H1 (cell line): ENCODE results near the gene MAOB. TPM values are rescaled to one million over a fixed set of nuclear protein-coding genes. Genes with fewer than 3 reads are reported as not detected.

ENCODE experiments used
- CTCF ChIA-PET: fragments of 300-600 bp; sonication (Branson Sonifier 250); formaldehyde crosslinking; loops from one replicate; lab custom pipeline; 2021; ENCODE audit not compliant: partially characterized antibody; lab: Charles Lee
- POLR2A ChIA-PET: fragments of 300-600 bp; sonication (Branson Sonifier 250); formaldehyde crosslinking; loops from one replicate; lab custom pipeline; 2021; ENCODE audit warnings: inconsistent platforms; ENCODE audit not compliant: partially characterized antibody; lab: Charles Lee
- DNase-seq, 2 experiments: peaks; one replicate each; pipeline versions ENCODE4 v3.0.0 to v3.0.0-alpha.2; 2010 to 2022; ENCODE audit warnings: low spot score in 2 of 2, low read depth in 1 of 2, mixed read lengths in 1 of 2
- FAIRE-seq: peaks from 2 replicates; lab custom pipeline; 2011; peaks lifted over from hg19 to GRCh38; lab: Jason Lieb, UNC
- H2AFZ ChIP-seq: 2 replicates; pipeline ENCODE4 v1.8.1; 2012; ENCODE audit warnings: low read length, inconsistent platforms
- H2AK5ac ChIP-seq: 2 replicates; pipeline ENCODE4 v1.6.1; 2013; ENCODE audit warnings: low read depth, low read length
- H2BK120ac ChIP-seq: replicated peaks from 2 replicates; pipeline ENCODE3; 2013; ENCODE audit warnings: low read depth, low read length, inconsistent platforms
- H2BK12ac ChIP-seq: 2 replicates; pipeline ENCODE4 v1.6.1; 2013; ENCODE audit warnings: low read depth, low read length
- H2BK15ac ChIP-seq: 2 replicates; pipeline ENCODE4 v1.6.1; 2013; ENCODE audit warnings: low read length
- H2BK20ac ChIP-seq: 2 replicates; pipeline ENCODE4 v1.6.1; 2013; ENCODE audit warnings: low read length
- H2BK5ac ChIP-seq: 2 replicates; pipeline ENCODE4 v1.6.1; 2013; ENCODE audit warnings: low read depth, low read length
- H3K14ac ChIP-seq: 2 replicates; pipeline ENCODE4 v1.6.1; 2013; ENCODE audit warnings: inconsistent platforms; ENCODE audit not compliant: insufficient read length
- H3K18ac ChIP-seq: 2 replicates; pipeline ENCODE4 v1.6.1; 2013; ENCODE audit warnings: low read length; ENCODE audit errors: extremely low read depth
- H3K23ac ChIP-seq: 2 replicates; pipeline ENCODE4 v1.6.1; 2013; ENCODE audit warnings: inconsistent platforms; ENCODE audit not compliant: insufficient read length
- H3K23me2 ChIP-seq: 2 replicates; pipeline ENCODE4 v1.6.1; 2013; ENCODE audit warnings: low read depth, low read length
- H3K27ac ChIP-seq: 2 replicates; pipeline ENCODE4 v1.6.1; 2011; ENCODE audit warnings: low read depth, low read length, inconsistent platforms
- H3K27me3 ChIP-seq, 4 experiments: replicated peaks in 1 of 4; 1 replicate in 1 of 4; 2 replicates in 3 of 4; pipeline versions ENCODE4 v1.6.1 to v1.8.1; 2011 to 2013; ENCODE audit warnings: low read length in 3 of 4, mild to moderate bottlenecking in 3 of 4, inconsistent platforms in 2 of 4, mixed read lengths in 2 of 4, moderate library complexity in 1 of 4; ENCODE audit not compliant: control insufficient read depth in 3 of 4, insufficient read depth in 3 of 4; ENCODE audit errors: extremely low read depth in 1 of 4
- H3K36me3 ChIP-seq, 4 experiments: 2 replicates each; pipeline versions ENCODE4 v1.6.1 to v1.8.1; 2011 to 2013; ENCODE audit warnings: mild to moderate bottlenecking in 4 of 4, low read length in 3 of 4, moderate library complexity in 2 of 4, control low read depth in 1 of 4, inconsistent platforms in 1 of 4; ENCODE audit not compliant: insufficient read depth in 4 of 4, control insufficient read depth in 2 of 4
- H3K4ac ChIP-seq: replicated peaks from 2 replicates; pipeline ENCODE3; 2013; ENCODE audit warnings: low read length, low read depth, mixed read lengths, inconsistent platforms; ENCODE audit not compliant: insufficient read length
- H3K4me1 ChIP-seq, 4 experiments: replicated peaks in 1 of 4; 1 replicate in 1 of 4; 2 replicates in 3 of 4; pipeline versions ENCODE4 v1.6.1 to v1.8.1; 2011 to 2013; ENCODE audit warnings: low read length in 3 of 4, inconsistent platforms in 2 of 4, mixed read lengths in 1 of 4; ENCODE audit not compliant: insufficient read depth in 4 of 4, control insufficient read depth in 3 of 4
- H3K4me2 ChIP-seq, 2 experiments: 2 replicates each; pipeline versions ENCODE4 v1.6.1 to v1.8.1; 2011 to 2013; ENCODE audit warnings: low read depth in 2 of 2, low read length in 2 of 2, control low read depth in 1 of 2, inconsistent platforms in 1 of 2, mild to moderate bottlenecking in 1 of 2; ENCODE audit not compliant: insufficient read depth in 1 of 2
- H3K4me3 ChIP-seq, 4 experiments: fragments of 200-600, 300-600 bp in 1 of 4; sonication (generic), shearing (Covaris generic), sonication (Bioruptor Twin) in 1 of 4; 2 replicates each; pipeline versions ENCODE4 v1.5.1 to v1.8.1; 2011 to 2016; ENCODE audit warnings: low read length in 4 of 4, low read depth in 3 of 4, control low read depth in 2 of 4, inconsistent platforms in 2 of 4, mild to moderate bottlenecking in 2 of 4, mixed read lengths in 1 of 4, moderate library complexity in 1 of 4; ENCODE audit not compliant: insufficient read depth in 2 of 4; ENCODE audit errors: extremely low read depth in 1 of 4
- H3K56ac ChIP-seq: replicated peaks from 2 replicates; pipeline ENCODE3; 2013; ENCODE audit warnings: low read depth, mild to moderate bottlenecking, mixed read lengths, low read length, inconsistent platforms; ENCODE audit not compliant: insufficient read length
- H3K79me1 ChIP-seq: 2 replicates; pipeline ENCODE4 v1.6.1; 2013; ENCODE audit warnings: low read depth, low read length, control low read depth
- H3K79me2 ChIP-seq, 2 experiments: 2 replicates each; pipeline versions ENCODE4 v1.6.1 to v1.8.1; 2012 to 2013; ENCODE audit warnings: low read length in 2 of 2, mild to moderate bottlenecking in 2 of 2, inconsistent platforms in 1 of 2; ENCODE audit not compliant: insufficient read depth in 2 of 2, control insufficient read depth in 1 of 2
- H3K9ac ChIP-seq, 4 experiments: replicated peaks in 1 of 4; 1 replicate in 1 of 4; 2 replicates in 3 of 4; pipeline versions ENCODE4 v1.6.1 to v1.8.1; 2011 to 2013; ENCODE audit warnings: low read depth in 3 of 4, low read length in 3 of 4, control low read depth in 2 of 4, mild to moderate bottlenecking in 2 of 4, moderate library complexity in 2 of 4, inconsistent platforms in 1 of 4; ENCODE audit errors: extremely low read depth in 1 of 4
- H3K9me3 ChIP-seq, 2 experiments: 2 replicates each; pipeline versions ENCODE4 v1.6.1 to v1.8.1; 2012 to 2013; ENCODE audit warnings: mild to moderate bottlenecking in 2 of 2, moderate library complexity in 2 of 2, control low read depth in 1 of 2, inconsistent platforms in 1 of 2, low read depth in 1 of 2, low read length in 1 of 2, mixed read lengths in 1 of 2; ENCODE audit not compliant: insufficient read depth in 2 of 2
- H4K20me1 ChIP-seq, 2 experiments: replicated peaks in 1 of 2; 2 replicates each; pipeline versions ENCODE3 to v1.8.1; 2011 to 2013; ENCODE audit warnings: inconsistent platforms in 2 of 2, low read length in 2 of 2, mild to moderate bottlenecking in 1 of 2; ENCODE audit not compliant: insufficient read depth in 2 of 2, control insufficient read depth in 1 of 2
- H4K5ac ChIP-seq: 2 replicates; pipeline ENCODE4 v1.6.1; 2013; ENCODE audit warnings: low read length, low read depth, mixed read lengths, inconsistent platforms; ENCODE audit not compliant: insufficient read length
- H4K8ac ChIP-seq: 2 replicates; pipeline ENCODE4 v1.8.0; 2013; ENCODE audit warnings: mild to moderate bottlenecking, moderate library complexity, low read length, inconsistent platforms; ENCODE audit not compliant: insufficient read depth; ENCODE audit errors: extremely low read depth
- H4K91ac ChIP-seq: replicated peaks from 2 replicates; pipeline ENCODE3; 2013; ENCODE audit warnings: low read length, mixed read lengths, inconsistent platforms; ENCODE audit not compliant: insufficient read length
- CREB1 ChIP-seq: IDR thresholded peaks from 2 replicates; pipeline ENCODE4 v1.6.1; 2012; ENCODE audit warnings: inconsistent platforms
- GTF2F1 ChIP-seq: IDR thresholded peaks from 2 replicates; pipeline ENCODE4 v1.6.1; 2012; ENCODE audit warnings: low read depth, low read length, improper control_type of control experiment, borderline replicate concordance
- HDAC6 ChIP-seq: IDR thresholded peaks from one replicate; pipeline ENCODE4 v1.7.1; 2012; ENCODE audit warnings: low read depth, mild to moderate bottlenecking, inconsistent platforms, low read length, moderate library complexity
- KDM1A ChIP-seq: fragments of 200-600, 300-600 bp; sonication (generic); IDR thresholded peaks from 2 replicates; pipeline ENCODE4 v1.7.1; 2016; ENCODE audit warnings: mild to moderate bottlenecking, low read length, borderline replicate concordance
- SRF ChIP-seq: IDR thresholded peaks from 2 replicates; pipeline ENCODE4 v1.6.1; 2011; ENCODE audit warnings: mild to moderate bottlenecking, low read depth, low read length, moderate library complexity
- WGBS, 2 experiments: shearing (Covaris generic) in 1 of 2; methylation state at CpG; one replicate each; pipeline versions ENCODE4 v1.1.6 to v1.1.7; 2013 to 2015; ENCODE audit warnings: low lambda C conversion rate in 2 of 2, mixed read lengths in 2 of 2, inconsistent platforms in 1 of 2, low coverage in 1 of 2, missing lambda C conversion rate in 1 of 2; ENCODE audit not compliant: insufficient replicate concordance in 2 of 2, insufficient coverage in 1 of 2, insufficient read length in 1 of 2; ENCODE audit errors: extremely low coverage in 1 of 2, missing lambda C conversion rate in 1 of 2; 5-methylcytosine and 5-hydroxymethylcytosine counted together
- polyA plus RNA-seq, 7 experiments: library from polyadenylated mRNA; depleted of rRNA in 3 of 7; stranded (reverse) in 5 of 7; unstranded in 2 of 7; fragments of >200 nt in 5 of 7; fragments of 200-250 nt in 2 of 7; gene quantifications; 1 replicate in 5 of 7; 2 replicates in 1 of 7; 4 replicates in 1 of 7; pipeline versions ENCODE4 v1.2.1 to v1.2.3, GENCODE V29; 2011 to 2013; ENCODE audit warnings: missing spikeins in 2 of 7, mixed read lengths in 2 of 7
- total RNA-seq: library from RNA; stranded (reverse); fragmentation: NEBNext Ultra II Directional; extraction: Animal tissue kit (Norgen Biotek cat#: 25700); gene quantifications from 2 replicates; pipeline ENCODE4 v1.2.1, GENCODE V29; 2021
- TF ChIP-seq, protein P1 (sequence below): IDR thresholded peaks from 2 replicates; pipeline ENCODE4 v1.6.1; 2012; ENCODE audit warnings: inconsistent platforms

The MAOB gene
- total and polyA plus RNA-seq, 2 of the 8 experiments (the other 6 are each of a cell fraction or from before 2014, with no cell fraction given), result 0.73 to 1.1 TPM

DNA sequence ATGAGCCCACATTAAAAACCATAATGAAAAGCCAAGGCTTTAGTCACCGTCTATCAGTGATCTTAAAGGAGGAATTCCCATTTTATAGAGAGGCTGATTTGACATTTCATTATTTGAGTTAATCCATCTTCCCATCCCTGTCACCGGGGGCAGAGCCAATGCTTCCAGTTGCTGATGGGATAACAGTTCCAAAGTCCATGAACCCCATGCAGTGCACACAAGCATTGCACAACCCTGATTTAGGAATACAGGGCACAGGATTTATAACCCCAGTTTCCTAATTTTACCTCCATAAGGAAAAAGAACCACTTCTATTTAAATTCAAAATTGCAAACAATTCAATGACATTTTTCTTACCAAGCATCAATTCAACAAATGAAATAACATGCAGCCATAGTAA, 36.5 kb downstream of the MAOB start:
- Histone ChIP-seq H2BK20ac (no peak overlapping the region), H3K4me2 (no peak overlapping the region), H3K4ac (no peak overlapping the region), H4K20me1 (no peaks in the 10 kb centered on the region), H3K23ac (no peak overlapping the region), H2AFZ (no peak overlapping the region), H4K91ac (no peak overlapping the region), H3K79me2 (no peaks in the 10 kb centered on the region), H3K4me3 (no peak overlapping the region), H2BK120ac (no peak overlapping the region), H3K27me3 (no peaks in the 10 kb centered on the region), H3K36me3 (no peaks in the 10 kb centered on the region), H4K5ac (no peak overlapping the region), H2AK5ac (no peak overlapping the region), H3K79me1 (no peaks in the 10 kb centered on the region), H3K23me2 (no peaks in the 10 kb centered on the region; the same call in 1 of the 2 replicates), H2BK5ac (no peak overlapping the region), H3K18ac (no peak overlapping the region), H3K9me3 (no peaks in the 10 kb centered on the region), H4K8ac (no peak overlapping the region), H3K14ac (no peak overlapping the region), H3K56ac (no peak overlapping the region), H3K27ac (no peak overlapping the region), H3K4me1 (peaks cover 0 to 3% (median 1%) of the 10 kb centered on the region in 4 experiments; a peak in 1 of 7 replicates), H2BK12ac (no peak overlapping the region), H2BK15ac (no peak overlapping the region), H3K9ac (no peak overlapping the region)
- DNase-seq, result no peak
- ChIA-PET CTCF (interaction anchor here (0.6 kb wide), 1 partner anchor 11 kb away, joined by 3 read pairs; no protein-coding TSS in a partner anchor), POLR2A (no interaction called here)
- TF ChIP-seq CREB1, result no peak
- TF ChIP-seq, protein P1, sequence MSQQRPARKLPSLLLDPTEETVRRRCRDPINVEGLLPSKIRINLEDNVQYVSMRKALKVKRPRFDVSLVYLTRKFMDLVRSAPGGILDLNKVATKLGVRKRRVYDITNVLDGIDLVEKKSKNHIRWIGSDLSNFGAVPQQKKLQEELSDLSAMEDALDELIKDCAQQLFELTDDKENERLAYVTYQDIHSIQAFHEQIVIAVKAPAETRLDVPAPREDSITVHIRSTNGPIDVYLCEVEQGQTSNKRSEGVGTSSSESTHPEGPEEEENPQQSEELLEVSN, result no peak
- TF ChIP-seq GTF2F1, result no peak
- no peak for TF ChIP-seq HDAC6
- no peak for TF ChIP-seq SRF
- no peak for TF ChIP-seq KDM1A
- FAIRE-seq, result no peak
- WGBS, 2 experiments, result 93% methylated on average over 2 of the region's 2 CpGs; no CpG with 5 or more reads in 1 of the 2 experiments
